C1 segment of cervical spinal cord (tissue), 14 donors: ENCODE results near the gene PSMB10.
"Not testable (repeated sequence)": the region's sequence is repeated elsewhere in the genome, so short reads cannot be mapped to it uniquely, and the experiment has no call there.

Experiments used
- DNase-seq, 14 donors: peaks; one replicate each; lab custom pipeline; 2025; lab: John Stamatoyannopoulos, UW

Gene PSMB10

DNA sequence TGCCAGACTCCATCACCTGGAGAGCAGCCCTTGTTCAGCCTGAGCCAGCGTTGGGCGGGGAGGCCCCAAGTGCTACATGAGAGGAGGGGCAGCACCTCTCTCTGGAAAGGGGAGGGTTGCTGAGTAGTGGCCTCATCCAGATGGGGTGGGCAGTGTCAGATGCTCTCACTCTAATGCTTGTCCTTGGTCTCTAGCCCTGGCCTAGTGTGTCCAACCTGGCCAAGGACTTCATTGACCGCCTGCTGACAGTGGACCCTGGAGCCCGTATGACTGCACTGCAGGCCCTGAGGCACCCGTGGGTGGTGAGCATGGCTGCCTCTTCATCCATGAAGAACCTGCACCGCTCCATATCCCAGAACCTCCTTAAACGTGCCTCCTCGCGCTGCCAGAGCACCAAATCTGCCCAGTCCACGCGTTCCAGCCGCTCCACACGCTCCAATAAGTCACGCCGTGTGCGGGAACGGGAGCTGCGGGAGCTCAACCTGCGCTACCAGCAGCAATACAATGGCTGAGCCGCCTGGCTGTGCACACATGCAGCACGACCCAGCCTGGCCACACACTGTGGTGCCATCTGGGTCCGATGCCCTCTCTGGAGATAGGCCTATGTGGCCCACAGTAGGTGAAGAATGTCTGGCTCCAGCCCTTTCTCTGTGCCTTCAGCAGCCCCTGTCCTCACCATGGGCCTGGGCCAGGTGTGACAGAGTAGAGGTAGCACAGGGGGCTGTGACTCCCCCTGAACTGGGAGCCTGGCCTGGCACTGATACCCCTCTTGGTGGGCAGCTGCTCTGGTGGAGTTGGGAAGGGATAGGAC is 9.3 kb downstream of the PSMB10 start:
- peak in 1 of 14 donors; percentile 76 for DNase-seq

DNA sequence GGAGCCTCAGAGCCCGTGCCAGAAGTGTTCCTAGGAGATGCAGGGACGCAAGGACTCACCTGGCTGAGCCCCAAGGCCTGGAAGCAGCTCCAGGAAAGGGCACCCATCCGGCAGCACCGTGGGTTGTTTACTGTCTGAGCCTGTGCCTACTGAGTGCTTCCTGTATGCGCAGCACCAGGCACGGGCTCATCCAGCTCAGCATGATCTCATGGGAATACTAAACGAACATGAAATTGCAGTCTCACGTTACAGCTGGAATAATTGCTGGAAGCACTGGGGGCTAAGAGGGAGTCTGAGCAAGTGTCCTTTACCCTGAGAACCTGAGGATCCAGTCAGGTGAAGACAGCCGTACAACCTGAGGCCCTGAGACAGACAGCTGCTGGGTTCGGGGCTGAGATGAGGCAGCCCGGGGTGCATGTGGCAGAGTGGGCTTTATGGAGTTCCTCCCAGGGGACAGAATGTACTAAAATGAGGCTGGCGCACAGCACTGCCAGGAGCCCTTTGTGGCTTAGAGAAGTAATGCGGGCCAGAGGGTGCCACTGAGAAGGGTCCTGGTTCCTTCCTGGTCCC is 10.4 kb downstream of the PSMB10 start:
- peak in 6 of 14 donors; percentile 33 to 55 (median 40) for DNase-seq

DNA sequence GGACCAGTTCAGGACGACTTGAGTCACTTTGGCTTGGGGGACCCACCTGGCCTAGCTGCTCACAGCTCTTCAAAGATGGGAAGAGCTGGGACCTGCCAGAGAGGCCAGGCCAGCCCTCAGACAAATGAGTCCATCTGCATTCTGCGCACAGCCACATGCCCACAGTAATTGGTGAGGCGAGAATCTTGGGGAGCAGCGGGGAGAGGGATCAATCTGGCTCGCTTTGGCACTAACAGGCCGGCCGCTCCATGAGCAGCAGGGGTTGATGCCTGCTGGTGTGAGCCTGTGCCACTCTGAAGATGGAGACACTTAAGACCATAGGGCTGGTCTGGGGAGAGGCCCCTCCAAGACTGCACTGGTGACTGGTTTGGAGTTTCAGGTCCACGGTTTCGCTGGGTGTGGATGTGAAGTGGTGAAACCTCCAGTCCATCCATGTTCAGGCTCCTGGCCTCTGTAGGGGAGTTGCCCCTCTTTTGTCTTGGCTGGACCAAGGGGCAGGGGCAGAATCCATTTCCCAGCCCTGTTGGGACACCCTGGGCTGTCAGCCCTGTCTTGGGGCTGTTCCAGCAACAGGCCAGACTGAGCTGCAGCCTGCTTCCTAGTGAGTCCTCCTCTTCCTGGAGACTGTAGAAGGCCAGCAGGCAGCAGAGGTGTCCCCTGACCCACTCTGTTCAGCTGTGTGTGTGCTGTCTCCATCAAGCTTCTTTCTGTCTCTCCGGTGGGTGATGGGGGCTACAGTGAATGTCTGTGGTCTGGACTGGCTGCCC is 12.3 kb downstream of the PSMB10 start:
- DNase-seq: peak in 2 of 14 donors; percentile 9 to 46

DNA sequence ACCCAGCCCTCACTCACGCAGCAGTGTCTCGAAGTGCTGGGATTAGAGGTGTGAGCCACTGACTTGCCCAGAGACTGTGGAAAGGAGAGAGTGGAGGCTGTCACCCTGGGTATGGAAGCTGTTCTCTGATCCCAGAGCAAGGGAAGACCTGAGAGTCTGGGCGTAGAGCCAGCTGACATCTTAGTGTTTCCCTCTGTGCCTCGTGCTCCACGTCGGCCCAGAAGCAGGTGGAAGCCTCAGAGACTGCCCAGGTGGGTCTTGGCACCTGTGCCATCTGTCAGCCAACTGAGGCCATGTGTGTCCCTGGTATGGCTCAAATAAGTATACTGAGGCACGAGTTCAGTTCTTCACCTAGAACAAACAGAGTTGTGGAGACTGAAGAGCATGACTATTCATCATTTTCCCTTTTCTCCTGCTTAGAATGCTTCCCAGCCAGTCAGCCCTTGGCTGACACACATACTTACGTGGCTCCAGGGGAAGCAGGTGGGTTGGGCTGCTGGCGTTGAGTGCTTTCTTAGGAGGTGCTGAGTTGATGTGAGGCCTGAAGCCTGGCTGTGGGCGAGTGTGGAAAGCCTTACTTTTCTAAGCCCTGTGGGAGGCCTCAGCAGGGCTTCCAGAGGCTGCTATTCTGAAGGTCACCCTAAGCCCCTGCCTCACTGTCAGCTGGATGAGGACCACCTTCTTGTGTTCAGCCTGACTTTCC is 13.1 kb downstream of the PSMB10 start:
- DNase-seq: peak in 1 of 14 donors; percentile 55

DNA sequence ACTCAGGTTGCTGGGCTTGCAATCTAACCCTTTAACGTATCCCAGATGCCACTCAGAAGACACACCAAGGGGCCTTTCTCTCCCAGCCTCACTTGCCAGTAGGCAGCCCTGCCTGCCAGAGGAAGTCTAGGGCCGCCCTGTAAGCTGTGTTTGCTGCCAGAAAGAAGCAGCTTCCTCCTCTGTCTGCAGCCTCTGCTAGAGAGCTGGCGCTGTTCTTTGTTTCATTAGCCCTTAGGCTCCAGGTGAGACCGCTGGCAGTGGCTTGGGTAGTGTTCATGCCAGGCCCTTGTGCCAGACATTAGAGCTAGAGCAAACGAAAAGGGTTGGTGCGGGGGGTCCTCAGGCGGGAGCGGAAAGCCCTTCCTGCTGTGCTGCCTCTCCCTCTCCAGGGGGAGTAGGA is 13.9 kb downstream of the PSMB10 start:
- no peak for DNase-seq

GRCh38 chr16:67922221-67922620 is 14.4 kb downstream of the PSMB10 start:
- DNase-seq: no peak

GRCh38 chr16:67919622-67920221 is 16.9 kb downstream of the PSMB10 start:
- no peak for DNase-seq

DNA sequence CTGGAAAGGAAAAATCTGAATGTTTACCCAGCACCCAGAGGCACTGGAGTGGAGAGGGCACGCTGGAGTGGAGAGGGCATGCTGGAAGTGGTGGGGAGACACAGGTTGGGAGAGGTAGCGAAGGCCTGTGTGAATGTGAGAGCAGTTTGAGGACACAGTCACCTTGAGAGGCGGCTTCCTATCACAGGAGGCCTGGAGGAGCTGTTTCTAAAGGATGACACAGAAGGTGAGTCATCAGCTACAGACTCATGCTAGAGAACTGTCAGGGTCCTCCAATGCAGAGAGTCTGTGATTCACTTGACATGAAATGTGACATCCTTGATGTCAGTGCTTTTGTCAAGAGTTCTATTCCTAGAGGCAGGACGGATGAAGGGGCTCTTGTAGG is 18.8 kb downstream of the PSMB10 start:
- no peak for DNase-seq

- DNase-seq: peak in 12 of 14 donors; percentile 20 to 77 (median 40)
Observed at GRCh38 chr16:67917140-67917851, 19.4 kb downstream of the PSMB10 start.

DNA sequence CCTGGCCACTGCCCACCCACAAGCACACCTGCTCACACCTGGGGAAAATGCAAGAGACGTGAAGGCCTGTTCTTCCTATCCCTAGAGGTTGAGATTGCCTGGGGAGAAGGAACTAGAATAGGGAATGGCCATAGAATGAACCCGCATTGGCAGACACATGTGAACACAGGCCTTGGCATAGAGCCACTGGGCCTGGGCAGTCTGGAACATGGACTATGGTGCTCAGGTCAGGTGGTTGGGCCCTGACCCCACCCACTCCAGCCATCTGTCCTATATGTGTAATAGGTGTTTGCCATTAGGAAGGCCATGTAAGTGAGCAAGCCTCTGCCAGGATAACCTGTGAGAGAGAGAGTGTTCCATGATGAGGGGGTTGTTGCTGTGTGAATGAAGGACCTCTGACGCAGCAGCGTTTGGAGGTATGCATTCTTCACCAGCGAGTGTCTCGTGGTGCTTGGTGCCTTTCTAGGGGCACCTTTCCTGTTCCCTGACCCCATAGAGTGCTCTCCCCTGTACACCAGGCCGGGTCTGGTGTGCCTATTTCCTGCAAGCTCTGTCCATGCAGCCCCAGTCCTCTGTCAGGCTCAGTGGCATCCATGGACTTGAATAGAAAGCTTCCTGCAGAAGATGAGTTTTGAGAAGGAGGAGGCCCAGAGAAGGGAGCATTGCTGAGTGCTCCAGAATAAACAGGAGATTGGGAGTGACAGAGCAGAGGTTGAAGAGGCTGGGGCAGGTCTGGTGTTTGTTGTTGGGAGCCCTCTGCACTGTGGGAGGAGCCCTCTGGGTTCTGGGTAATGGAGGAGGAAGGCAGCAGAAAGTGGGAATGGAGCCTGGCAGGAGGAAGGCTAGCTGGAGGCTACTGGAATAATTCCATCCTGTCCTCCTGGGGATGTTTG is 20.6 kb downstream of the PSMB10 start:
- DNase-seq: peak in 1 of 14 donors; percentile 9

- not testable (repeated sequence) for DNase-seq
Observed at GRCh38 chr16:67915496-67915769, 21.2 kb downstream of the PSMB10 start.

- DNase-seq: no peak
Observed at GRCh38 chr16:67914758-67915495, 21.7 kb downstream of the PSMB10 start.

DNA sequence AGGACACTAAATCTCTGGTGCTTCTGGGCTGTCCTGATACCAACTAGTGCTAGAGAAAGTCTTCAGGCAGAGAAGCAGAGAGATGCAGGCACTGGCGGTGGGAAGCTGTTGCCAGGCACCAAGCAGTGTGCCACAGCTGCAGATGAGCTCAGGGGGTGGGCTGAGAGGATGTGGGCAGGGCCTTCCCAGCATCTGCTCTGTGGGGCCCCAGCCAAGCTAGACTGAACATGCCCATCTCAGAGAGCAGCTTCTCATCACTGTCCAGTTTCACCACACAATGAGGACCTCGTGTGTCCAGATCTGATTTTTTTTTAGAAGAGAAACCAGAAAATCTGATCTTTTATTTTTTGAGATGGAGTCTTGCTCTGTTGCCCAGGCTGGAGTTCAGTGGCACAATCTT is 26.5 kb downstream of the PSMB10 start:
- DNase-seq: peak in 10 of 14 donors; percentile 22 to 89 (median 64)

DNA sequence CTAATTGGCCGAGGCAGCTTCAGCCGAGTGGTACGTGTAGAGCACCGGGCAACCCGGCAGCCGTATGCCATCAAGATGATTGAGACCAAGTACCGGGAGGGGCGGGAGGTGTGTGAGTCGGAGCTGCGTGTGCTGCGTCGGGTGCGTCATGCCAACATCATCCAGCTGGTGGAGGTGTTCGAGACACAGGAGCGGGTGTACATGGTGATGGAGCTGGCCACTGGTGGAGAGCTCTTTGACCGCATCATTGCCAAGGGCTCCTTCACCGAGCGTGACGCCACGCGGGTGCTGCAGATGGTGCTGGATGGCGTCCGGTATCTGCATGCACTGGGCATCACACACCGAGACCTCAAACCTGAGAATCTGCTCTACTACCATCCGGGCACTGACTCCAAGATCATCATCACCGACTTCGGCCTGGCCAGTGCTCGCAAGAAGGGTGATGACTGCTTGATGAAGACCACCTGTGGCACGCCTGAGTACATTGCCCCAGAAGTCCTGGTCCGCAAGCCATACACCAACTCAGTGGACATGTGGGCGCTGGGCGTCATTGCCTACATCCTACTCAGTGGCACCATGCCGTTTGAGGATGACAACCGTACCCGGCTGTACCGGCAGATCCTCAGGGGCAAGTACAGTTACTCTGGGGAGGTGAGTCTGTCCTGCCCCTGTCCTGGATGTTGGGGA is 27.5 kb downstream of the PSMB10 start:
- no peak for DNase-seq

- no peak for DNase-seq
Observed at GRCh38 chr16:67907397-67908180, 29.1 kb downstream of the PSMB10 start.

GRCh38 chr16:67902831-67903230 is 33.8 kb downstream of the PSMB10 start:
- no peak for DNase-seq

DNA sequence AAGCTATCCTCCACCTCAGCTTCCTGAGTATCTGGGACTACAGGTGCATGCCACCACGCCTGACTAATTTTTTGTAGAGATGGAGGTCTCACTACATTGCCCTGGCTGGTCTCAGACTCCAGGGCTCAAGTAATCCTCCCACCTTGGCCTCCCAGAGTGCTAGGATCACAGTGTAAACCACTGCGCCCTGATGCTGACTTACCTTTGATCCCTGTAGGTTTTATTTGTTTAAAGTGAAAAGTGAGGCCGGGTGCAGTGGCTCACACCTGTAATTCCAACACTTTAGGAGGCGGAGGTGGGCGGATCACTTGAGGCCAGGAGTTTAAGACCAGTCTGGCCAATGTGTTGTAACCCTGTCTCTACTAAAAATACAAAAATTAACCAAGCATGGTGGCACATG is 34.9 kb downstream of the PSMB10 start:
- DNase-seq: no peak

- DNase-seq: peak in 5 of 14 donors; percentile 4 to 37 (median 11)
Observed at GRCh38 chr16:67897231-67897630, 39.4 kb downstream of the PSMB10 start.
